ENCODE measurements around the gene GRID1. TPM values are rescaled to one million over a fixed set of nuclear protein-coding genes. Genes with fewer than 3 reads are reported as not detected.
A peak's percentile ranks its signal among the peaks of the same experiment; 100 is the strongest.

The GRID1 gene
- total and polyA plus RNA-seq, 9 of the 15 experiments (the other 6 are each of a cell fraction or from before 2014, with no cell fraction given) = 0.01 to 7.2 (median 1.2) TPM

DNA sequence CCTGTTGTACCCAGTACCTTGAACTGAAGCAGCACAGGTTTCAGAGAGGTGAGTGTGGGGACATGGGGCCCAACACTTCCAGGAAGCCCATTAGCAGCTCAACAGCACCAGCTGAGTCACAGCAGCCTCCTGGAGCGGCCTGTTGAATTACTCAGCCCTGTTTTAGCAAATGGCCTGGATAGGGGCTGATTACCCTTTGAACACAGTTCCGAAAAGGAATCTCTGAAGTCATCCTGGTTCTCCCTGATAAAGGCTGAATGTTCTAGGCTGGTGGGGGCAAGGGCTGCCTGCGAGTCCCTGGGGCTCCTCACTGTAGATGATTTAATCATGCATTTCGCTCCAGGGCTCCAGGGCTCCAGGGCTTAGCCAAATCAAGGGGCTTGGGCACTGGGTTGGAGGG is 287.5 kb downstream of the GRID1 start (continued):
- TF ChIP-seq, protein P1, sequence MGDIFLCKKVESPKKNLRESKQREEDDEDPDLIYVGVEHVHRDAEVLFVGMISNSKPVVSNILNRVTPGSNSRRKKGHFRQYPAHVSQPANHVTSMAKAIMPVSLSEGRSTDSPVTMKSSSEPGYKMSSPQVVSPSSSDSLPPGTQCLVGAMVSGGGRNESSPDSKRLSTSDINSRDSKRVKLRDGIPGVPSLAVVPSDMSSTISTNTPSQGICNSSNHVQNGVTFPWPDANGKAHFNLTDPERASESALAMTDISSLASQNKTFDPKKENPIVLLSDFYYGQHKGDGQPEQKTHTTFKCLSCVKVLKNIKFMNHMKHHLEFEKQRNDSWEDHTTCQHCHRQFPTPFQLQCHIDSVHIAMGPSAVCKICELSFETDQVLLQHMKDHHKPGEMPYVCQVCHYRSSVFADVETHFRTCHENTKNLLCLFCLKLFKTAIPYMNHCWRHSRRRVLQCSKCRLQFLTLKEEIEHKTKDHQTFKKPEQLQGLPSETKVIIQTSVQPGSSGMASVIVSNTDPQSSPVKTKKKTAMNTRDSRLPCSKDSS (IDR thresholded peaks at IDR 0.05; ENCODE audit: low read depth, partially characterized antibody) = no peak
- TF ChIP-seq NCOA6 (IDR thresholded peaks at IDR 0.05) (no peak), CHD2 (IDR thresholded peaks at IDR 0.05; ENCODE audit: low read depth, low read length) (no peak), BMI1 (IDR thresholded peaks at IDR 0.05; ENCODE audit: low read length) (no peak), VEZF1 (CRISPR knock-in tag; IDR thresholded peaks at IDR 0.05) (peak; percentile 55; the same call in 1 of the 2 replicates), POU5F1 (IDR thresholded peaks at IDR 0.05; ENCODE audit: borderline replicate concordance, low read depth, low read length, partially characterized antibody) (no peak), MLX (CRISPR knock-in tag; conservative IDR thresholded peaks at IDR 0.05) (no peak), CC2D1A (IDR thresholded peaks at IDR 0.05) (peak; percentile 56; the same call in 1 of the 2 replicates), ZNF224 (CRISPR knock-in tag; IDR thresholded peaks at IDR 0.05) (no peak), SAFB (IDR thresholded peaks at IDR 0.05; ENCODE audit: borderline replicate concordance, low read depth, low read length) (no peak), ZBTB11 (CRISPR knock-in tag; IDR thresholded peaks at IDR 0.05) (0 out of 6 replicates have a peak, but pooled peaks of 1 of the 3 experiments have one; percentile 39), BHLHE40 (IDR thresholded peaks at IDR 0.05; ENCODE audit: low read length) (peak; percentile 37; the same call in 1 of the 2 replicates), MIER1 (IDR thresholded peaks at IDR 0.05; ENCODE audit: low read depth) (no peak), SOX6 (IDR thresholded peaks at IDR 0.05) (peak; percentile 62; the same call in 1 of the 2 replicates), SNIP1 (IDR thresholded peaks at IDR 0.05; ENCODE audit: low read depth) (no peak), SIX5 (IDR thresholded peaks at IDR 0.05; ENCODE audit: borderline replicate concordance in 1 of 2, insufficient read depth in 1 of 2, low read depth in 1 of 2, low read length in 2 of 2) (no peak)
- TF ChIP-seq, protein P2, sequence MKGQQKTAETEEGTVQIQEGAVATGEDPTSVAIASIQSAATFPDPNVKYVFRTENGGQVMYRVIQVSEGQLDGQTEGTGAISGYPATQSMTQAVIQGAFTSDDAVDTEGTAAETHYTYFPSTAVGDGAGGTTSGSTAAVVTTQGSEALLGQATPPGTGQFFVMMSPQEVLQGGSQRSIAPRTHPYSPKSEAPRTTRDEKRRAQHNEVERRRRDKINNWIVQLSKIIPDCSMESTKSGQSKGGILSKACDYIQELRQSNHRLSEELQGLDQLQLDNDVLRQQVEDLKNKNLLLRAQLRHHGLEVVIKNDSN (CRISPR knock-in tag; IDR thresholded peaks at IDR 0.05) = no peak
- TF ChIP-seq, protein P3, sequence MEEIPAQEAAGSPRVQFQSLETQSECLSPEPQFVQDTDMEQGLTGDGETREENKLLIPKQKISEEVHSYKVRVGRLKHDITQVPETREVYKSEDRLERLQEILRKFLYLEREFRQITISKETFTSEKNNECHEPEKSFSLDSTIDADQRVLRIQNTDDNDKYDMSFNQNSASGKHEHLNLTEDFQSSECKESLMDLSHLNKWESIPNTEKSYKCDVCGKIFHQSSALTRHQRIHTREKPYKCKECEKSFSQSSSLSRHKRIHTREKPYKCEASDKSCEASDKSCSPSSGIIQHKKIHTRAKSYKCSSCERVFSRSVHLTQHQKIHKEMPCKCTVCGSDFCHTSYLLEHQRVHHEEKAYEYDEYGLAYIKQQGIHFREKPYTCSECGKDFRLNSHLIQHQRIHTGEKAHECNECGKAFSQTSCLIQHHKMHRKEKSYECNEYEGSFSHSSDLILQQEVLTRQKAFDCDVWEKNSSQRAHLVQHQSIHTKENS (CRISPR knock-in tag; IDR thresholded peaks at IDR 0.05) = no peak
